ENCODE measurements around the gene TOMT.

- TF ChIP-seq, protein P1, sequence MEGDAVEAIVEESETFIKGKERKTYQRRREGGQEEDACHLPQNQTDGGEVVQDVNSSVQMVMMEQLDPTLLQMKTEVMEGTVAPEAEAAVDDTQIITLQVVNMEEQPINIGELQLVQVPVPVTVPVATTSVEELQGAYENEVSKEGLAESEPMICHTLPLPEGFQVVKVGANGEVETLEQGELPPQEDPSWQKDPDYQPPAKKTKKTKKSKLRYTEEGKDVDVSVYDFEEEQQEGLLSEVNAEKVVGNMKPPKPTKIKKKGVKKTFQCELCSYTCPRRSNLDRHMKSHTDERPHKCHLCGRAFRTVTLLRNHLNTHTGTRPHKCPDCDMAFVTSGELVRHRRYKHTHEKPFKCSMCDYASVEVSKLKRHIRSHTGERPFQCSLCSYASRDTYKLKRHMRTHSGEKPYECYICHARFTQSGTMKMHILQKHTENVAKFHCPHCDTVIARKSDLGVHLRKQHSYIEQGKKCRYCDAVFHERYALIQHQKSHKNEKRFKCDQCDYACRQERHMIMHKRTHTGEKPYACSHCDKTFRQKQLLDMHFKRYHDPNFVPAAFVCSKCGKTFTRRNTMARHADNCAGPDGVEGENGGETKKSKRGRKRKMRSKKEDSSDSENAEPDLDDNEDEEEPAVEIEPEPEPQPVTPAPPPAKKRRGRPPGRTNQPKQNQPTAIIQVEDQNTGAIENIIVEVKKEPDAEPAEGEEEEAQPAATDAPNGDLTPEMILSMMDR (IDR thresholded peaks at IDR 0.05; ENCODE audit: low read depth, low read length) = no peak
- TF ChIP-seq EZH2phosphoT487 (IDR thresholded peaks at IDR 0.05; ENCODE audit: low read depth) = no peak
Measured at GRCh38 chr11:72141066-72141465, 35.3 kb downstream of the TOMT start.

All from OCI-LY3 (cell line).